AG20443 (cell line): Measurements from ENCODE around the gene SLC24A4.

ENCODE experiments used
- DNase-seq: peaks from one replicate; pipeline ENCODE4 v3.0.0; 2012; ENCODE audit warnings: low spot score, mixed read lengths

The SLC24A4 gene

DNA sequence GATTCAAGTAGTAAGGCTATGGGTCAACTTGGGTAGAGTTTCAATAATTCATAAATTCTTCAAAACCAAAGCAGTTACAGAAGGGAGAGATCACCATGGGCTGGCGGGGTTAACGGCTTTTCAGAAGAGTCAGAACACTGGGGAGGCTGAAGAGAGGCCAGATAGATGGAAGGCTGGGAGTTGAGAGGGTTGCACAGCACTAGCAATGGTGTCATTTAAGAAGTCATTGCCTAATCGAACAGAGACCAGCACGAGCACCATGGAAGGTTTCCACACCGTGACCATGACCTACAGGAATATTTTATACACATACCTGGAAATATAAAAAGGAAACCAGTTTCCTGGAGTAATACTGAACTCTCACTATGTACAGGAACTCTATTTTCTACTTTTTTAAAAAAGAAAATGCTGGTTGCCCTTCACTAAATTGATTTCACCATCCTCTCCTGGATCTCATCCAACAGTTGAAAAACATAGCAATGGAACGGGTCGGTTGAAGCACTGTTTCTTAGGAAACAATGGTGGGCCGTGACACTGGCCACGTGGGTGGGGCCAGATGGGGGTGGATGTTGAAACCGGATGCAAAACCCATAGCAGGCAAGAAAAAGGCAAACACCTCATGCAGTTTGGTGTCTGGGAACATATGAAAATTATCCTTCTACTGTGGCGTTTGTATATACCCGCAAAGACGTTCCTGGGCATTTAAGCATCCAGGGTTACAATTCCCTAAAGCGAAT lies 152.7 kb downstream of the SLC24A4 start:
- DNase-seq = peak; percentile 45

DNA sequence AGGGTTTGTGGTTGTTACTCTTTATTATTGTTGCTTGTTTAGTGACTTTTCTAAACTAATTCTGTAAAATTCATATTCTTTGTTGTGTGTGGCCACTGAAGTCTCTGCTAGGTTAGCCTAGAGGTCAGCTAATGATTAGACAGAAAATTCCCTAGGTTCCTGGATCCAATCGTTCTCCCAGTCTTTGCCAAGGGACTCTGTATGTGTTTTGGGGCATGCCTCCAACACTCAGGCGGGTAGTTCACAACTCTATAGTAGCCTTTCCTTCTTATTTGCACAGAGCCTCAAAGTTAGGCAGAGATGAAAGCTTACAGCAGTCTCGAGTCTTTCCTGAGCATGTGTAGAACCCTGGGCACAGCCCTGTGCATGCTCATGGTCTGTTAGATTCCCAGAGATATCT lies 157.9 kb downstream of the SLC24A4 start:
- DNase-seq = no peak

DNA sequence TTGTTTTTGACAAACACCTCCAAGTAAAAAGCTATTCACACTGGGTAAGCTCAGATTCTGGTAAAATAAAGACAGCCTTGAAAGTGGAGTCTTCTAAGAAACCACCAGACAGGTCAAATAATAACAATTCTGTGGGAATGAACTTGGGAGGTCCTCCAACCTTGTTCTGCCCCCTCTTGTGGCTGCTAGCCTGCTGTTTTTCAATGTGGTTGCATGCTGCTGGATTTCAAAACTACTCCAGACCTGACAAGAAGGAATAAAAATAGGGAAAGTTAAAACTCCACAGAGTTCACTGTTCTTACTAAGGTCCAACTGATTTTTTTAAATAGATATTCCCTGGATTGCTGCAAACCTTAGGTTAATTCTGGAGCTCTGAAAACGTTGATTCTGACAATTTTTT lies 158.4 kb downstream of the SLC24A4 start:
- peak; percentile 54 for DNase-seq

DNA sequence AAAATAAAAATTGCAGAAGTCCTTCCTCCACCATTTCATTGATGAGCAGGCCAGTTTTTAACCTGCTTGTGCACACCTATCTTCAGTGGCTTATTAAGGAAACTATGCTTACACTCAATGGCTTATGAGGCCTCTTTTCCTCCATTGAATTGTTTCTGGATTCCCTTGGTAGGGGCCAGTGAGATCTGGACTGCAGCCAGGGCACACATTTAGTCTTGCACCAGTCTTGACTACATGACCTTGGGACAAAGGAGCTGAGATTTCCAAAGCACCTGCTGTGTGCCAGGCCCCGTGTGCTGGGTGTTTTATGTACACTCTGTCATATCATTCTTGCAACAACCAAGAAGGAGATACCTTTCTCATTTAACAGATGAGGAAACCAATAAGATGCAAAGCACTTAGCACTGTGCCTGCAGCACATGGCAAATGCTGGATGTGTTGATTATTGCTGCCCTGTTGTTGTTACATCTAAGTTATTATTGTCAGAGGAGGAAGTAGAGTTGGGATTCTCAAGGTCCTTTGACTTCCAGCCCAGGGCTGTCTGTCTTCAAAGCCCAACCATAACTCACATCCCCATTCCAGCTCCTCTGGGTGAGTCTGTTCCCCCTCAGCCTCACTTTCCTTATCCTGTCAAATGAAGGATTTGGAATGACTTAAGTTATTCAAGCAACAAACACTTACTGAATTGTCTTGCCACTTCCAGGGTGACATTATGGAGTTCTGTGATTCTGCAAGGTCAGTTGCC lies 159.0 kb downstream of the SLC24A4 start:
- DNase-seq = no peak

DNA sequence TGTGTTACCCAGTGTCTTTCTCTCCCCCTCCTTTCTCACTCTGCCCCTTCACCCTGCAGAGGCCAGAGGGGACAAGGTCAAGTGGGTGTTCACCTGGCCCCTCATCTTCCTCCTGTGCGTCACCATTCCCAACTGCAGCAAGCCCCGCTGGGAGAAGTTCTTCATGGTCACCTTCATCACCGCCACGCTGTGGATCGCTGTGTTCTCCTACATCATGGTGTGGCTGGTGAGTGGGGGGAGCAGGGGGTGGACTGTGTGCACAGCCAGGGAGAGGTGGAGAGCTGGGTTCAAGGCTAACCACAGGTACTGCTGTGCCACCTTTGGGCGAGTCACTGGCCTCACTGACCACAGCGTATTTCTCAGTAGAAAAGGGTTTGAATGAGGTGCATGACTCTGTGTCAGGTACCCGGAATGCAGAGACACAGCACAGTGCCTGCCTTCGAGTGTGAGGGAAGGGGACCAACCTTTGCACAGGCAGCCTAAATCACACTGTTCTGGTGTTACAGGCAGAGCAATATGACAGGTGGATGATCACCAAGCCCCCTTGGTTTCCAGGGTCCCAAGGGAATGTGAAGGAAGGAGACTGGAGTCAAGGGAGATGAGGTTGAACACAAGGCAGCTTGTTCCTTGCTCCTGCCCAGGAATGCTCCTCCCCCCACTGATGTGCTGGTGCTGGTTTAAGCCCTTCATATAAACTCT lies 159.8 kb downstream of the SLC24A4 start:
- DNase-seq = no peak

DNA sequence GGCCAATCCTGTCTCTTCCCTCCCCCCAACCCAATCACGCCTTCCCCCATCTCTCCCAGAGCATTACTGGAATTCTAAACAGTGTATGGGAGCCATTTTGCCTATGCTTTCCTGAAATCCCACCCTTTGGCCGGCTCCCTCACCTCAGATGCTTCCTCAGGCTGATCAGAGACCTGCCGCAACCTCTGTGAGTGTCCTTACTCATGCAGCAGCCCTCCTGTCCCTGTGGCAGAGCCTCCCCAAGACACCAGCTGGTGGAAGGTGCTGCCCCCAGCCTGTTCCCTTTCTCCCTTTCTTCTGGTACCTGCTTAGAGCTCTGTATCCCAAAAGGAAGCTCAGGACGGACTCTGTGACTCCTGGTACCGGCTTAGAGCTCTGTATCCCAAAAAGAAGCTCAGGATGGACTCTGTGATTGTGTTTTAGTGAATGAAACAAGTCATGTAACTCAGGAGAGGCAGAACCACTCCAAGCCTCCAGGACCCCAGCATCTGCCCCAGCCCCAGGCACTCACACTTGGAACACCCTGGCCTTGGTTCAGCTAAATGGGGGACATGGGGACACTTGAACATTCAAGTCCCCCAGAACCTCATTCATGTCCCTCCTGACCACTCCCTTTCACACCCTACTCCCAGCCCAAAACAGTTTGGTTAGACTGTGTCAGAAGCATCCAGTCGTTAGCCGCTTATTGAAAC lies 161.3 kb downstream of the SLC24A4 start:
- DNase-seq = no peak

DNA sequence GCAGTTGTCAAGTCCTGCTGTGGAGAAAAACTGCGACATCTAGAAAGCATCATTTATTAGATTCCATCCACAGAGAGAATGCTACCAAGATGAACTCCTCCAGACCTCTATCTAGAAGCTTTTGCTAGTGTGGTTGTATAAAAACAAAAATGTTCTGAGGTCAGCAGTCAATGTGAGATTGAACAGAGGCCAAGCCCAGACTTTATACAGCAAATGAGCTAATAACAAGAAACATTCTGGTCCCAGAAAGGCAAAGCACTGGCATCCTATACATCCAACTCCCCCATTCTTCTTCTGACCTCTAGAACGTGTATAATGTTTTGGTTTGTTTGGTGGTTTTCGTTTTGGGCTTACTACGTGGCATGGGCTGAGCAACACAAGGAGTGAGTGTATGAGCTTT lies 163.9 kb downstream of the SLC24A4 start:
- DNase-seq = peak; percentile 29

DNA sequence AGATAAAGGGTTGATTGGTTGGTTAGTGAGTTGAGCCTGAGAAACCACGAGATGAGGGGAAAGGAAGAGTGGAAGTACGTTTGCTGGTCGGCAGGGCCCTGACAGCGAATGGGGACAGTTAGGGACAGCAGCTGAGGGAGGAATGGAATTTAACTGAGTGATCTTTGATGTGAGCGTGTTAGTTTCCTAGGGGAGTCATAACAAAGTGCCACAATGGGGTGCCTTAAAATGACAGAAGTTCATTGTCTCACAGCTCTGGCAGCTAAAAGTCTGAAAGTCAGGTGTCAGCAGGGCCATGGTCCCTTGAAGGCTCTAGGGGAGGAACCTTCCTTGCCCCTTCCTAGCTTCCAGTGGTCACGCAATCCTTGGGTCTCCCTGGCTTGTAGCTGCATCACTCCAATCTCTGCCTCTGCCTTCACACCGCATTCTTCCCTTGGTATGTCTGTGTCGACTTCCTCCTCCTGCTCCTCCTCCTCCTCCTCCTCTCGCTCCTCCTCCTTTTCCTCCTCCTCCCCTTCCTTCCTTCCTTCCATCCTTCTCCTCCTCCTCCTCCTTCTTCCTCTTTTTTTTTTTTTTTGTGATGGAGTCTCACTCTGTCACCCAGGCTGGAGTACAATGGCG lies 164.7 kb downstream of the SLC24A4 start:
- DNase-seq = no peak

DNA sequence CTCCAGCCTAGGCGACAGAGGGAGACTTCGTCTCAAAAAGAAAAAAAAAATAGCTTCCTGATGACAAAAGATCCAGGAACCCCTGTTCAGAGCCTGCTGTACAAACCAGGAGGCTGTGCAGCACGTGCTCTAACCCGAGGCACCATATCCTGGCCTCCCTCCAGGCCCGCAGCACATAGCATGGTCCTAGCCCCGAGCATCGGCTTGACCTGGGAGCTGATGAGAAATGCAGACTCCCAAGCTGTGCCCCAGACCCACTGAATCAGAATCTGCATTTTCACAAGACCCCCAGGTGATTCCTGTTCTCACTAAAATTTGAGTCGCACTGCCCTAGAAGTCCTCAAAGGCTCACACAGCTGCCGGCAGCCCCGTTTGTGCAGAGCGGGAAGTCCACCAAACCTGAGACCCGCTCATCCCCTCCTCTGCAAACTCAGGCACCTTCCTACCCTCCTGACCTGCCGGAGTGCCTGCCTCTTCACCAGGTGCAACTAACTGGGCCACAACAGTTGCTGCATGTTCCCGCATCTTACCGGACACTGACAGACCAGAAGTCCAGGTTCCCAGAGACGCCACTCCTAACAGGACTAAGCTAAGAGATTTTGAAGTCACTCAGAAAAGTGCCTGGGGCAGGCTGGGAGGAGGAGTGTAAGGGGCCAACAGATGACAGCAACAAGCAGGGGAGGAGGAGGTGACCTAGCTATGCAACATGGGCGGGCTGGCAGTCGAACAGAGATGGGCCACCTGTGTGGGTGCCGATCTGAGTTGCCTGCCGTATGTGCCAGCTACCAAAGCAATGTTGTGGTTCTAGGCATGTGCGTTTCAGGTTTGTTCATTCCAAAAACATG lies 166.7 kb downstream of the SLC24A4 start:
- DNase-seq = no peak

DNA sequence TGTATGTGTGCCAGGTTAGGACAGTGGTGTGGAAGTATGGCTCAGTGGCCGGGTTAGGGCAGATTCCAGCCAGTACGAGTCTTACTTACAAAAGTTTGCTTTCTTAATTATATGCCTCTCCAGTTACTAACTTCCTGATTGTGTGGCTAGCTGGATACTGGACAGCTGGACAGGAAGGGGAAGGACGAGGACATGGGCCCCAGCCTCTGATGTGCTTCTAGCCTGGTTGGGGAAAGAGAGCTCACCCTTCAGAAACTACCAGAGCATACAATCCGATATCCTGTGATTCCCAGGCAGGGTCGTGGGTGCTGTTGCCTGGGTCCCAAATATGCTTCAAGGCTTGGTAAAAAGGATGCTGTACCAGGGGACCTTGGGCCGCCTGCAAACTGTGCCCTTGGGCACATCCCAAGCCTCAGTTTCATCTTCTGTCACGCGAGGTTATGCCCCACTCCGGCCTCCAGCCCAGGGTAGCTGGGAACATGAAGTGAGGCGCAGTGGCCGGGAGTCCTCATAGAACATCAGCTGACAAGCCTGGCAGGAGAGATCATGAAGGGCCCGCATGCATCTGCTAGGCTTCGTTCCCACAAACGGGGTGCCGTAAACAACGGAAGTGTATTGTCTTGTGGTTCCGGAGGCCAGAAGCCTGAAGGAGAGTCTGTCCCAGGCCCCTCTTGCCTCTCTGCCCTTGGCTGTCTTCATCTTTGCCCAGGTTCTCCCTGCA lies 167.4 kb downstream of the SLC24A4 start:
- no peak for DNase-seq

DNA sequence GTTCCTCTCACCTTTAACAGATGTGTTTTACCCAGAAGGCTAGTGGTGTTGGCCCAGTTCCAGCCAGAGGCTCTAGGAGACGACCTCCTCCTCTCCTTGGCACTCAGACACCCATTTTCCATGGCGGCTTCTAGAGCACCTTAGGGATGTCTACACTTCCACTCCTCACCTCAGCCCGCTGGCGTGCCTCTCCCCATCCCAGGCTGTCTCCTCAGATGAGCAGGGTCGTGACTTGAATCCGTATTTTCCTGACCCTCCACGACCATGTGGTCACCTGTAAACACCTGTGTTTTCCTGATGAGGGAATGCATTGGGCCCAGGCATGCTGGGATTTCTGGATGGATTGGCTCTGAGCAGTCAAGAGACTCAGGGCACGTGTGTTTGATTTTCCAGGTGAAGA lies 168.8 kb downstream of the SLC24A4 start:
- DNase-seq = no peak

DNA sequence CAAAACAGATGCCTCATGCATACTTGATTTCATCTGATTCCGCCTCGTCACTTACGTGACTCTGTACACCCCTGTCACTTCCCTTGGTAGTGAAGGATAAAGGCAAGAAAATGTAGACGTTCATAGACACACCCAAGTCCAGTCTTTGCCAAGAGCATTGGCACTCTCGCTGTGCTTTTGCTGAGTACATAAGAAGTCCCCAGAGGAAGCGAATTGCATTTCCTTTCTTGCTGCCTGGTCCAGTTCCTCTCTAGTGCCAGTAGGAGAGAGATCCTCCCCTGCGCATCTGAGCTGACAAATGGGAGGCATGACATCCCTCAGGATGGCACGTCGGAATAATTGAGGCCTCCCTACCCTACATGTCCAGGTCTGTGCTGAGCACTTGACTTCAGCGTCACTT lies 169.3 kb downstream of the SLC24A4 start:
- no peak for DNase-seq

DNA sequence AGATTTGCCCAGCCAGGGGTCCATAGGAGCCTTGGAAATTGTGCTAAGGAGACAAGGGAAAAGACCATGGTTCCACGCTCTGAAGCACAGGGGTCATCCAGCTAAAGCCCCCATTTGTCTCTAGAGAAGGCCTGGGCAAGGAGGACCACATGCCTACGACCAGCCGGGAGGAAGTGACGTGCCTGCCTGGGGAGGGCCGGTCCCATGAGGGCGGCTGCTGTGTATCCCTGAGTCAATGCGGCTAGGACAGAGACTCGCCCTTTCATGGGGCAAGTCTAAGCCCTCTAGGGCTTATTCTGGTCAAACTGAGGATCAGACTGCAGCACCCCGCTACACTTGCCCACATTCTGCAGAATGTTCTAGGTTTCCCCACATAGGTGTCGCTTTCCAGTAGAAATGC lies 170.1 kb downstream of the SLC24A4 start:
- no peak for DNase-seq

DNA sequence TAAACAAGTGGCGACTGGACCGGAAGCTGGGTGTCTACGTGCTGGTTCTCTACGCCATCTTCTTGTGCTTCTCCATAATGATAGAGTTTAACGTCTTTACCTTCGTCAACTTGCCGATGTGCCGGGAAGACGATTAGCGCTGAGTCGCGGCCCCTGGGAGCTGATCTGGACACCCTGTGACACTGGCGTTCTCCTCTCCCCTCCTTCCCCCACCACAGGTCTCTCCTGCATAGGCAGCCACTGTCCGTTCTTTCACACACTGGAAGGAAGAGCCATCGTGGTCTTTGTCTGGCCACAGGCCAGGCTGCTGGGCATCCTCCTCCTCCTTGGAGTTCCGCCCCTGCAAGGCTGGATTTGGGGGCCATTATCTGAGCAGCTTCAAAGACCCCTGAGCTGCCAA lies 170.5 kb downstream of the SLC24A4 start:
- no peak for DNase-seq

DNA sequence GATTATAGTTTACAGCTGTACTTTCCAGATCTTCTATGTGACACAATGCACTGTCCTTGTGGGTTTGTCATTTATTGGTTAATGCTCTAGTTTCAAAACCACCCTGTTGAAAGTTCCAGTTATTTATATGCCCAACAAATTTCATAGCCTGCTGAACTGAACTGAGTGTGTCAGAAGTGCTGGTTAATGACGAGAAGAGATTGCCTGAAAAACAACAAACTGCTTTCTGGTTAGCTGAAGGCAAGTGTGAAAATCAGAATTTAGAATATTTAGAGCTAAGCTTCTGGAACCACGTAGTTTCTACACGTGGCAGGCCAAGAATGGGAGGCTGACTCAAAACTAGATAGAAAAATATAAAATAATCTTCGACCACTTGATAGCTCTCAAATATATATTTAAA lies 171.5 kb downstream of the SLC24A4 start:
- DNase-seq = no peak

DNA sequence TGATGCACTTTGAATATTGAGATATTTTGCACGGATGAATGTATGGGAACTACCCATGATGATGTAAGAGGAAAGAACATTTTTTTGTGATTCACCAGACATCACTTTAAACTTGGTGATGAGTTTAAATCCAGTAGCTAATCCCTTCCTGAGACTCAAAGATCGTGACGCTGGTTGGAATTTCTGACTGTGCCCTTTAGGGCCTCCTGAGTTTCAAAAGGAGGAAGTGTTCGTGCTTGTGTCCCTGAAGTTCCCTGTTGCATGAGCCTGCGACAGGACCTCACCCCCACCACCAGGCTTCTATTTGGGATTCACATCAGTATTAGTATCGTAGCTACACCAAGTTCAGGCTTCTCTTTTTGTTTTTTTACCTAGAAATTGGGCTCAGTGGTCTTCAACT lies 172.1 kb downstream of the SLC24A4 start:
- no peak for DNase-seq

DNA sequence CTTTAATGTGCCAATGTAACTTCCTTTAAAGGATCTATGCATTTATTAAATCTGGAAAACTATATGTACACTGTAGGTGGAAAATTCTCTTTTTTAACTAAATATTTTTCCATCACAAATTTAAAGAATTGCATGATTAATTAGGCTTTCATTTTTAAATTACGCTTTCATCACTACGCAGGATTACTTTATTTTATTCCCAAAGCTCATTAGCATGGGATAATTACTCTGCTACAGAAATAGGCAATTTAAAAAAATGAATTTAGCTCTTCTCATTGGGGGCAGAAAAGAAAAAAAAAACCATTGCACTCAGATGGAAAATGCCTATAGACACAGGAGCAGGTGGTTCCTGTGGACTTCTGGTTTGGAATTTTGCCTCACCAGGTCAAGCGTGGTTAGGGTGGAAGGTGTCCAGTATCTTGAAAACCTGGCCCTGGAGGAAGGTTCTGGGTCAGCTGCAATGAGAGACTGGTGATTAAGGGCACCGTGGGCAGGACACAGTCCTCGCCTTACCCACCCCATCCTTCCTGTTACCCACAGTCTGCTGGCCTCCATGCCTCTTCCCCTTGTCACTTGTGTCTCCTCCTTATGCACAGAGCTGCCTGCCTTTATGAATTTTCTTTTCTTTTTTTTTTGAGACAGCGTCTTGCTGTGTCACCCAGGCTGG lies 173.4 kb downstream of the SLC24A4 start:
- DNase-seq = no peak

DNA sequence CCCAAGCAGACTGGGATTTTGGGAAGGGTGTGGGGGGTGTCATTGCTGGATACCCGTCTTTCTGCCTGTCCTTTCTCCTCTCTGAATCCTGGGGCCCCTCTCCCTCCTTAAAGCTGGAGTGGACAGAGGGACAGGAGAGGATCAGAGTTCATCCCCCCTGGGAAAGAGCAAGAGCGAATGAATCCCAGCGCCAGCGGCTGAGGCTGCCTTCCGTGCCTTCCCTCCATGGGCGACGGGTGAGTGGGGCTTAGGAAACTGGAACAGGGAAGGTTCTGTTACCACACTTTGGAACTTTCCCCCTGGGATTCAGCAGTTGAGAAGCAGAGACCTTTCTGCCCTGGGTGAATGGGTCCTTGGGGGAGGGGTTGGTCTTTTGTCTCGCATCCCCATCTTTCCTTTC lies 174.4 kb downstream of the SLC24A4 start:
- no peak for DNase-seq

DNA sequence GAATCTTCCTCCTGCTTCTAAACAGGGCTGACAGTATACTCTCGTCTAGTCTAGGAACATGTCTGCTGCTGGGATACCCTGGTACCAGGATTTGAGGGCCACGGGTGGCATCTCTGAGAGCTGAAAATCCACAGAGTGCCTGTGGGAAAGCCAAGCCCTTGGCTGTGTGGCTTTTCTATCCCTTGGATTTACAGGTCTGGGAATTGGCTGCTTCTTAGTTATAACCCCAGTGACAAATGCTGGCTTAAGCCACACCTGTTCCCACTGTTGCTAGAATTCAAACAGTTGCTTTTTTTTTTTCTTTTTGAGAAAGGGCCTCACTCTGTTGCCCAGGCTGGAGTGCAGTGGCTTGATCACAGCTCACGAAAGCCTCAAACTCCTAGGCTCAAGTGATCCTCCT lies 176.3 kb downstream of the SLC24A4 start:
- DNase-seq = no peak

DNA sequence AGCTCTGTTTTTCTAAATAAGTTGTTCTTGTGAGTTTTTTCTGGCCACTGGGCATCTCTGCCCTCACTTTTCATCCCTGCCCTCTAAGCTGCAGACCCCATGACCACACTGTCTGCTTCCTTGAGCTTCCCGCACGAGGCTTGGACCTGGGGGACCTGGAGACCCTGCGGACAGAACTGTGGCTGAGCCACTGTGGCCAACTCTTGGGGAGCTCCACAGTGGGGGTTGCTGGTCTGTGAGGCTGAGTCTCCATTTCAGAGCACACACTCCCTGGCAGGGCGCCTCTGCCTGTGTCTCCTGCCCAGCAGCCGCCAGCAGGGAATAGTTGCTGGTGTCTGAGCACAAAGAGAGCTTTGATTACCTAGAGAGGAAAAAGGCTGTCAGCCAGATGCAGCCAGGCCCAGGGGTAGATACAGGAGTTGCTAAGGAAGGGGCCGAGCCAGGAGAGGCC lies 177.6 kb downstream of the SLC24A4 start:
- no peak for DNase-seq
